Right renal cortex interstitium (tissue), 3 donors: Measurements from ENCODE around the gene SCO1. TPM values are rescaled to one million over a fixed set of nuclear protein-coding genes. Genes with fewer than 3 reads are reported as not detected.
"Not testable (repeated sequence)": the region's sequence is repeated elsewhere in the genome, so short reads cannot be mapped to it uniquely, and the experiment has no call there.

Source experiments
- DNase-seq, 3 donors: peaks; one replicate each; pipeline ENCODE4 v3.0.0-alpha.2; 2013; ENCODE audit warnings: low read depth in 3 of 3, low spot score in 2 of 3
- polyA plus RNA-seq, 3 donors: library from polyadenylated mRNA; unstranded; fragments of 120-200 nt; gene quantifications; one replicate each; pipeline ENCODE4 v1.2.1, GENCODE V29; 2013; ENCODE audit not compliant: insufficient read length in 3 of 3

Gene SCO1
- polyA plus RNA-seq, 3 donors, result 37.8 to 40.9 (median 40.0) TPM

- DNase-seq, result no peak
Observed at GRCh38 chr17:10727192-10727591, 29.9 kb upstream of the SCO1 start.

- no peak for DNase-seq
Observed at GRCh38 chr17:10726196-10726595, 28.9 kb upstream of the SCO1 start.

- DNase-seq, result no peak
Observed at GRCh38 chr17:10725262-10725661, 27.9 kb upstream of the SCO1 start.

- DNase-seq, result no peak
Observed at GRCh38 chr17:10724546-10725195, 27.3 kb upstream of the SCO1 start.

- DNase-seq, result no peak
Observed at GRCh38 chr17:10718547-10718946, 21.2 kb upstream of the SCO1 start.

GRCh38 chr17:10716218-10716617 is 18.9 kb upstream of the SCO1 start:
- no peak for DNase-seq

GRCh38 chr17:10713318-10713717 is 16.0 kb upstream of the SCO1 start:
- no peak for DNase-seq

- no peak for DNase-seq
Observed at GRCh38 chr17:10705727-10706126, 8.4 kb upstream of the SCO1 start.

- DNase-seq, result no peak
Observed at GRCh38 chr17:10702574-10702973, 5.2 kb upstream of the SCO1 start.

- DNase-seq, result no peak
Observed at GRCh38 chr17:10699856-10700255, 2.5 kb upstream of the SCO1 start.

- DNase-seq, result peak in 1 of 3 donors; percentile 15
Observed at GRCh38 chr17:10698096-10698818, 924 bp upstream of the SCO1 start.

- DNase-seq, result not testable (repeated sequence)
Observed at GRCh38 chr17:10695875-10696407, 1.4 kb downstream of the SCO1 start.

- no peak for DNase-seq
Observed at GRCh38 chr17:10687499-10687898, 9.8 kb downstream of the SCO1 start.

GRCh38 chr17:10683853-10684252 is 13.5 kb downstream of the SCO1 start:
- DNase-seq, result no peak

GRCh38 chr17:10681866-10682446 is 15.4 kb downstream of the SCO1 start:
- DNase-seq, result no peak

- DNase-seq, result no peak
Observed at GRCh38 chr17:10674704-10675103, 22.6 kb downstream of the SCO1 start.

GRCh38 chr17:10673312-10673711 is 24.0 kb downstream of the SCO1 start:
- DNase-seq, result no peak

- DNase-seq, result no peak
Observed at GRCh38 chr17:10668775-10669174, 28.6 kb downstream of the SCO1 start.

GRCh38 chr17:10666906-10667305 is 30.4 kb downstream of the SCO1 start:
- no peak for DNase-seq

GRCh38 chr17:10664571-10664970 is 32.8 kb downstream of the SCO1 start:
- no peak for DNase-seq

- DNase-seq, result no peak
Observed at GRCh38 chr17:10663231-10663630, 34.1 kb downstream of the SCO1 start.

- no peak for DNase-seq
Observed at GRCh38 chr17:10661437-10661836, 35.9 kb downstream of the SCO1 start.
